GM10266 (cell line): ENCODE measurements around the gene CEP295NL.

Experiments
- DNase-seq: peaks from one replicate; pipeline ENCODE4 v3.0.0; 2012; ENCODE audit errors: extremely low spot score
- TF ChIP-seq, protein P1 (sequence below): IDR thresholded peaks from 2 replicates; pipeline ENCODE4 v1.5.1; 2012; ENCODE audit warnings: mild to moderate bottlenecking, low read depth; ENCODE audit not compliant: control insufficient read depth, insufficient read depth; ENCODE audit errors: missing control alignments

Gene CEP295NL

DNA sequence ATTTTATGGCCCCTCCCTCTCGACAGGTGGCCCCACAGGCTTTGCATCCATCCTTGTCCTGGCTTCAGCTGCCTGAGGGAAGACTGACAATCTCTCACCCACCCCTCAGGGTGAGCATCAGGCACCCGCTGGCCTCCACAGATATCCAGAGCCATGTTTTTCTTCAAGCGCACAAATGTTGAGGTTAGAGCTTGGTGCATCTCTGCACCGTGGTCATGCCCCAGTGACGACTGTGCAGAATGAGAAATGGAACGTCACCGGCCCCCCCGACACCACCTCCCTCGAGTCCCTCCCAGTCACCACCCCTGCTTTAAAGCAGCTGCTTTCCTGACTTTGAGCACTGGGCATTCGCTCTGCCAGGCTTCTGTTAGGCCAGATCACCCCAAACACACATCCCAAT, 42.0 kb upstream of the CEP295NL start:
- TF ChIP-seq, protein P1, sequence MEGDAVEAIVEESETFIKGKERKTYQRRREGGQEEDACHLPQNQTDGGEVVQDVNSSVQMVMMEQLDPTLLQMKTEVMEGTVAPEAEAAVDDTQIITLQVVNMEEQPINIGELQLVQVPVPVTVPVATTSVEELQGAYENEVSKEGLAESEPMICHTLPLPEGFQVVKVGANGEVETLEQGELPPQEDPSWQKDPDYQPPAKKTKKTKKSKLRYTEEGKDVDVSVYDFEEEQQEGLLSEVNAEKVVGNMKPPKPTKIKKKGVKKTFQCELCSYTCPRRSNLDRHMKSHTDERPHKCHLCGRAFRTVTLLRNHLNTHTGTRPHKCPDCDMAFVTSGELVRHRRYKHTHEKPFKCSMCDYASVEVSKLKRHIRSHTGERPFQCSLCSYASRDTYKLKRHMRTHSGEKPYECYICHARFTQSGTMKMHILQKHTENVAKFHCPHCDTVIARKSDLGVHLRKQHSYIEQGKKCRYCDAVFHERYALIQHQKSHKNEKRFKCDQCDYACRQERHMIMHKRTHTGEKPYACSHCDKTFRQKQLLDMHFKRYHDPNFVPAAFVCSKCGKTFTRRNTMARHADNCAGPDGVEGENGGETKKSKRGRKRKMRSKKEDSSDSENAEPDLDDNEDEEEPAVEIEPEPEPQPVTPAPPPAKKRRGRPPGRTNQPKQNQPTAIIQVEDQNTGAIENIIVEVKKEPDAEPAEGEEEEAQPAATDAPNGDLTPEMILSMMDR = no peak
- no peak for DNase-seq

DNA sequence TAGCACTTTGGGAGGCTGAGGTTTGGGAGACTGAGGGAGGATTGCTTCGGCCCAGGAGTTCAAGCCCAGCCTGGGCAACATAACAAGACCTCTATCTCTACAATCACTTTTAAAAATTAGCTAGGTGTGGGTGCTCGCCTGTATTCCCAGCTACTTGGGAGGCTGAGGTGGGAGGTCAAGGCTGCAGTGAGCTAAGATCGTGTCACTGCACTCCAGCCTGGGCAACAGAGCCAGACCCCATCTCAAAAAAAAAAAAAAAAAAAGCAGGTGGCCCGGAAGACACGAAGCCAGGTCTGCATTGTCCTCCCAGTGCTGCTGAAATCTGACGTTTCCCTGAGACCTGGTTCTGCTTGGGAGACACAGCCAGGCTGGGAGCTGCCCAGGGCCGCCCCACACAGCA, 41.0 kb upstream of the CEP295NL start:
- TF ChIP-seq, protein P1 = no peak
- DNase-seq = no peak

GRCh38 chr17:78940708-78941107, 37.7 kb upstream of the CEP295NL start:
- TF ChIP-seq, protein P1 = no peak
- DNase-seq = no peak

DNA sequence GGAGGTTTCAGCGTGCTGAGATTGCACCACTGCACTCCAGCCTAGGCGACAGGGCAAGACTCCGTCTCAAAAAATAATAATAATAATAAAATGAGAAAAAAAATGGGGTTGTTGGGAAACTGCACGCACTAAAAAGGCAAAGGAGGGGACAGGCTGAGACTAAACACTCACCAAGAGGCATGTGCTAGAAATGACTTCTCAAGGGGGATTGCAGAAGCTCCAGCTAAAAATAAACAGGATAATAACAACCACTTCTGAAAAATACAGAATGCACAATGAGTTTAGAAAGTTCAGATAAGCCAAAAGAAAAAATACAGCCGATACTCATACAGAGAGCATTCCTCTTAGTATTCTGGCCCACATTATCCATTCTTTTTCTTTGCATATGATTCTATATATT, 37.3 kb upstream of the CEP295NL start:
- DNase-seq = no peak
- TF ChIP-seq, protein P1 = no peak

DNA sequence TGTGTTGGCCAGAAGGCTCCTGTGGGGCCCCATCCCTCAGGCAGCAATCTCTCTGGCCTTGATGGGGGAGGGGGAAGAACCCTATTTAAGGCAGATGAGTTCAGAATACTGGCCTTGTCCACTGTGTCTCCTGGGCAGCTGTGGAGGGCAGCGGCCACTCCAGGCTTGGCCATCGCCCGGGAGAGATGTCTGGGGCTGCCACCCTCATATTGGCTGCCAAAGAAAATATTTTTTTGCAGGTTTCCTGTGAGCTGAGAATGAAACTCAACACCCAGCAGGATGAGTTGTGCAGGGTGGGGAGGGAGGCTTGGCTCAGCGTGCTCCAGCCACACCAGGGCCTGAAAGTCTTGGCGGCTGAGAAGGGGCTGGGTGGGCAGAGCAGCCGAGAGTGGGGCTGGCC, 36.6 kb upstream of the CEP295NL start:
- no peak for DNase-seq
- TF ChIP-seq, protein P1 = no peak

- TF ChIP-seq, protein P1 = no peak
- DNase-seq = no peak
Measured at GRCh38 chr17:78937561-78937960, 34.6 kb upstream of the CEP295NL start.

GRCh38 chr17:78935419-78936323, 32.7 kb upstream of the CEP295NL start:
- DNase-seq = no peak
- TF ChIP-seq, protein P1 = no peak
